HEK293 (cell line): ENCODE measurements around the gene CTDSP2.

Source experiments
- FEZF1 ChIP-seq: fragments of 450-650 bp; formaldehyde crosslinking; IDR thresholded peaks from 2 replicates; pipeline ENCODE4 v1.5.1; 2016; ENCODE audit warnings: missing biosample characterization, missing genetic modification characterization
- GLI2 ChIP-seq: fragments of 450-650 bp; formaldehyde crosslinking; IDR thresholded peaks from 2 replicates; pipeline ENCODE4; 2017; ENCODE audit warnings: missing biosample characterization, missing genetic modification characterization, low read depth, borderline replicate concordance
- KLF10 ChIP-seq: fragments of 450-650 bp; IDR thresholded peaks from 2 replicates; pipeline ENCODE4 v1.5.1; 2018; ENCODE audit warnings: missing biosample characterization, mild to moderate bottlenecking, missing genetic modification characterization
- OVOL3 ChIP-seq: fragments of 450-650 bp; formaldehyde crosslinking; IDR thresholded peaks from 2 replicates; pipeline ENCODE4 v1.5.1; 2016; ENCODE audit warnings: missing biosample characterization, missing genetic modification characterization
- PATZ1 ChIP-seq: fragments of 450-650 bp; formaldehyde crosslinking; IDR thresholded peaks from 2 replicates; pipeline ENCODE4 v1.5.1; 2016; ENCODE audit warnings: missing biosample characterization, missing genetic modification characterization
- PBX3 ChIP-seq: sonication (generic); formaldehyde crosslinking; IDR thresholded peaks from 2 replicates; pipeline ENCODE4 v1.8.1; 2022; ENCODE audit warnings: mild to moderate bottlenecking, moderate library complexity, missing genetic modification reagents
- YY1 ChIP-seq: fragments of 450-650 bp; formaldehyde crosslinking; IDR thresholded peaks from 2 replicates; pipeline ENCODE4 v1.5.1; 2018; ENCODE audit warnings: missing biosample characterization, missing genetic modification characterization
- YY2 ChIP-seq: fragments of 450-650 bp; formaldehyde crosslinking; IDR thresholded peaks from 2 replicates; pipeline ENCODE4 v1.5.1; 2016; ENCODE audit warnings: missing biosample characterization, missing genetic modification characterization
- ZNF114 ChIP-seq: fragments of 450-650 bp; formaldehyde crosslinking; IDR thresholded peaks from 2 replicates; pipeline ENCODE4 v1.5.0; 2017; ENCODE audit warnings: missing biosample characterization, missing genetic modification characterization
- ZNF174 ChIP-seq: fragments of 450-650 bp; formaldehyde crosslinking; IDR thresholded peaks from 2 replicates; pipeline ENCODE4 v1.5.0; 2017; ENCODE audit warnings: missing biosample characterization, mild to moderate bottlenecking, missing genetic modification characterization
- ZNF223 ChIP-seq: fragments of 450-650 bp; formaldehyde crosslinking; IDR thresholded peaks from 2 replicates; pipeline ENCODE4 v1.5.1; 2016; ENCODE audit warnings: missing biosample characterization, missing genetic modification characterization
- ZNF24 ChIP-seq: fragments of 450-650 bp; formaldehyde crosslinking; IDR thresholded peaks from 2 replicates; pipeline ENCODE4 v1.5.1; 2016; ENCODE audit warnings: missing biosample characterization, missing genetic modification characterization
- ZNF354C ChIP-seq: fragments of 450-650 bp; formaldehyde crosslinking; IDR thresholded peaks from 2 replicates; pipeline ENCODE4 v1.5.1; 2016; ENCODE audit warnings: missing biosample characterization, missing genetic modification characterization, low read depth, borderline replicate concordance
- ZNF433 ChIP-seq: fragments of 450-650 bp; formaldehyde crosslinking; IDR thresholded peaks from 2 replicates; pipeline ENCODE4 v1.5.1; 2016; ENCODE audit warnings: missing biosample characterization, missing genetic modification characterization, low read depth
- ZNF518A ChIP-seq: fragments of 450-650 bp; formaldehyde crosslinking; conservative IDR thresholded peaks from 2 replicates; pipeline ENCODE4 v1.5.1; 2016; ENCODE audit warnings: low read depth, missing biosample characterization, missing genetic modification characterization
- ZNF544 ChIP-seq: fragments of 450-650 bp; formaldehyde crosslinking; IDR thresholded peaks from 2 replicates; pipeline ENCODE4 v1.5.0; 2017; ENCODE audit warnings: missing biosample characterization, missing genetic modification characterization
- ZNF580 ChIP-seq: fragments of 450-650 bp; formaldehyde crosslinking; IDR thresholded peaks from 2 replicates; pipeline ENCODE4 v1.5.1; 2016; ENCODE audit warnings: missing biosample characterization, missing genetic modification characterization
- ZNF843 ChIP-seq: fragments of 450-650 bp; formaldehyde crosslinking; IDR thresholded peaks from 2 replicates; pipeline ENCODE4 v1.5.1; 2016; ENCODE audit warnings: missing biosample characterization, missing genetic modification characterization
- ZSCAN16 ChIP-seq: fragments of 450-650 bp; formaldehyde crosslinking; IDR thresholded peaks from 2 replicates; pipeline ENCODE4 v1.5.1; 2016; ENCODE audit warnings: missing biosample characterization, missing genetic modification characterization
- TF ChIP-seq, protein P1 (sequence below): fragments of 450-650 bp; formaldehyde crosslinking; IDR thresholded peaks from 2 replicates; pipeline ENCODE4 v1.5.1; 2017; ENCODE audit warnings: missing biosample characterization, missing genetic modification characterization
- TF ChIP-seq, protein P2 (sequence below): fragments of 450-650 bp; formaldehyde crosslinking; IDR thresholded peaks from 2 replicates; pipeline ENCODE4 v1.5.1; 2016; ENCODE audit warnings: missing biosample characterization, missing genetic modification characterization
- TF ChIP-seq, protein P3 (sequence below): fragments of 450-650 bp; formaldehyde crosslinking; optimal IDR thresholded peaks from 2 replicates; pipeline ENCODE3; 2016; ENCODE audit warnings: missing biosample characterization, mild to moderate bottlenecking, missing genetic modification characterization

The CTDSP2 gene

DNA sequence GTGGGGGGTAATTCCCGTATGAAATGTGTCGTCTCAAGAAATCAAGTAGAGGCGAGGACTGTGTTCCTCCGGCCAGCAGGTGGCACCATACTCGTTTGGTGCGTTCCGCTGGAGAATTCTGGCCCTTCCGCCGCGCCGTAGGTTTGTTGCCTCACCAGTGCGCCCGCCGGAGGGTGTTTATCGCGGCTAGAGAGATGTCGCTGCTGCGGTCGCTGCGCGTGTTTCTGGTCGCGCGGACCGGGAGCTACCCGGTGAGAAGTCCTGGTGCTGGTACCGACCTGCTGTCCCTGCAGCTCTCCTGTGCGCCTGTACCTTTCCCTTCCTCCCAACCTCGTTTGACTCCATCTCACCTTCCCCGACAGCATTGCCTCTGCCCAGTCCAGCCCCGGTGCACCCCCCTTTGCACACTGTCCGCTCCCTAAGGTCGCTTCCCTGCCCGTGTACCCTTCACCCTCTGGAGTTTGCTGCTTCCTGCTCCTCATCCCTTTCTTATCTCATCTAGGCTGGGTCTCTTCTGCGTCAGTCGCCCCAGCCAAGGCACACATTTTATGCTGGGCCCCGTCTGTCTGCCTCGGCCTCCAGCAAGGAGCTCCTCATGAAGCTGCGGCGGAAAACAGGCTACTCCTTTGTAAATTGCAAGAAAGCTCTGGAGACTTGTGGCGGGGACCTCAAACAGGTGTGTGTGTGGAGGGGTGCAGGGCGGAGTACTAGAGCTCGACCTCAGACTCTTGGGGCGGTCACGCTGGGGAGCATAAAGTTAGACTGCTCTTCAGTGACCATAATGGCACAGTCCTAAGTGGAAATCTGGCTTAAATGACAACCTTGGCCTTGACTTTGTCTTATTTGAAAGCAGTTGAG is 63.7 kb downstream of the CTDSP2 start, which contains the start of gene TSFM (continued):
- no peak; the same call in none of the 2 replicates for TF ChIP-seq PBX3 (CRISPR knock-in tag)
- TF ChIP-seq OVOL3, result peak; percentile 91
- TF ChIP-seq ZNF174, result no peak
- TF ChIP-seq ZNF24 (tag by site-specific recombination), result peak; percentile 91
- TF ChIP-seq, protein P1, sequence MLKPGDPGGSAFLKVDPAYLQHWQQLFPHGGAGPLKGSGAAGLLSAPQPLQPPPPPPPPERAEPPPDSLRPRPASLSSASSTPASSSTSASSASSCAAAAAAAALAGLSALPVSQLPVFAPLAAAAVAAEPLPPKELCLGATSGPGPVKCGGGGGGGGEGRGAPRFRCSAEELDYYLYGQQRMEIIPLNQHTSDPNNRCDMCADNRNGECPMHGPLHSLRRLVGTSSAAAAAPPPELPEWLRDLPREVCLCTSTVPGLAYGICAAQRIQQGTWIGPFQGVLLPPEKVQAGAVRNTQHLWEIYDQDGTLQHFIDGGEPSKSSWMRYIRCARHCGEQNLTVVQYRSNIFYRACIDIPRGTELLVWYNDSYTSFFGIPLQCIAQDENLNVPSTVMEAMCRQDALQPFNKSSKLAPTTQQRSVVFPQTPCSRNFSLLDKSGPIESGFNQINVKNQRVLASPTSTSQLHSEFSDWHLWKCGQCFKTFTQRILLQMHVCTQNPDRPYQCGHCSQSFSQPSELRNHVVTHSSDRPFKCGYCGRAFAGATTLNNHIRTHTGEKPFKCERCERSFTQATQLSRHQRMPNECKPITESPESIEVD (tag by site-specific recombination), result no peak
- peak; percentile 55; the same call in 1 of the 2 replicates for TF ChIP-seq KLF10 (tag by site-specific recombination)
- TF ChIP-seq ZNF518A, result peak; percentile 64
- TF ChIP-seq ZNF223 (tag by site-specific recombination), result no peak
- peak; percentile 83 for TF ChIP-seq ZNF843 (tag by site-specific recombination)
- TF ChIP-seq YY1 (tag by site-specific recombination), result peak; percentile 72; the same call in 1 of the 2 replicates
- no peak for TF ChIP-seq ZNF544 (tag by site-specific recombination)
- peak; percentile 67 for TF ChIP-seq YY2 (tag by site-specific recombination)
- TF ChIP-seq, protein P2, sequence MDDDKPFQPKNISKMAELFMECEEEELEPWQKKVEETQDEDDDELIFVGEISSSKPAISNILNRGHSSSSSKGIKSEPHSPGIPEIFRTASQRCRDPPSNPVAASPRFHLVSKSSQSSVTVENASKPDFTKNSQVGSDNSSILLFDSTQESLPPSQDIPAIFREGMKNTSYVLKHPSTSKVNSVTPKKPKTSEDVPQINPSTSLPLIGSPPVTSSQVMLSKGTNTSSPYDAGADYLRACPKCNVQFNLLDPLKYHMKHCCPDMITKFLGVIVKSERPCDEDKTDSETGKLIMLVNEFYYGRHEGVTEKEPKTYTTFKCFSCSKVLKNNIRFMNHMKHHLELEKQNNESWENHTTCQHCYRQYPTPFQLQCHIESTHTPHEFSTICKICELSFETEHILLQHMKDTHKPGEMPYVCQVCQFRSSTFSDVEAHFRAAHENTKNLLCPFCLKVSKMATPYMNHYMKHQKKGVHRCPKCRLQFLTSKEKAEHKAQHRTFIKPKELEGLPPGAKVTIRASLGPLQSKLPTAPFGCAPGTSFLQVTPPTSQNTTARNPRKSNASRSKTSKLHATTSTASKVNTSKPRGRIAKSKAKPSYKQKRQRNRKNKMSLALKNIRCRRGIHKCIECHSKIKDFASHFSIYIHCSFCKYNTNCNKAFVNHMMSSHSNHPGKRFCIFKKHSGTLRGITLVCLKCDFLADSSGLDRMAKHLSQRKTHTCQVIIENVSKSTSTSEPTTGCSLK (tag by site-specific recombination), result no peak
- peak; percentile 95 for TF ChIP-seq ZNF580 (tag by site-specific recombination)
- TF ChIP-seq ZNF354C (tag by site-specific recombination), result no peak
- peak; percentile 65 for TF ChIP-seq PATZ1 (tag by site-specific recombination)
- TF ChIP-seq ZNF433 (tag by site-specific recombination), result no peak
- TF ChIP-seq GLI2 (tag by site-specific recombination), result no peak; the same call in 1 of the 2 replicates
- TF ChIP-seq ZSCAN16 (tag by site-specific recombination), result no peak; the same call in 1 of the 2 replicates
- TF ChIP-seq ZNF114 (tag by site-specific recombination), result no peak
- TF ChIP-seq FEZF1, result no peak; the same call in 1 of the 2 replicates
- TF ChIP-seq, protein P3, sequence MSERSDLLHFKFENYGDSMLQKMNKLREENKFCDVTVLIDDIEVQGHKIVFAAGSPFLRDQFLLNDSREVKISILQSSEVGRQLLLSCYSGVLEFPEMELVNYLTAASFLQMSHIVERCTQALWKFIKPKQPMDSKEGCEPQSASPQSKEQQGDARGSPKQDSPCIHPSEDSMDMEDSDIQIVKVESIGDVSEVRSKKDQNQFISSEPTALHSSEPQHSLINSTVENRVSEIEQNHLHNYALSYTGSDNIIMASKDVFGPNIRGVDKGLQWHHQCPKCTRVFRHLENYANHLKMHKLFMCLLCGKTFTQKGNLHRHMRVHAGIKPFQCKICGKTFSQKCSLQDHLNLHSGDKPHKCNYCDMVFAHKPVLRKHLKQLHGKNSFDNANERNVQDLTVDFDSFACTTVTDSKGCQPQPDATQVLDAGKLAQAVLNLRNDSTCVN (tag by site-specific recombination), result peak; percentile 81
